Ovary (tissue), 9 donors: ENCODE measurements around the gene C6orf15. TPM values are rescaled to one million over a fixed set of nuclear protein-coding genes. Genes with fewer than 3 reads are reported as not detected.

Experiments used
- DNase-seq, 5 donors: peaks; one replicate each; pipeline ENCODE4 v3.0.0-alpha.2; 2019 to 2020
- H3K27ac ChIP-seq, 2 donors: fragments of 200-600 bp; one replicate each; pipeline versions ENCODE4 v1.5.1 to v1.8.0; 2019 to 2022
- H3K27me3 ChIP-seq: fragments of 200-600 bp; one replicate; pipeline ENCODE4 v1.8.0; 2022
- H3K36me3 ChIP-seq: fragments of 200-600 bp; sonication (generic); one replicate; pipeline ENCODE4 v1.5.1; 2019
- H3K4me1 ChIP-seq: one replicate; pipeline ENCODE4 v1.8.1; 2013; ENCODE audit warnings: mild to moderate bottlenecking, moderate library complexity; ENCODE audit not compliant: insufficient read depth
- H3K4me3 ChIP-seq: fragments of 200-600 bp; sonication (generic); one replicate; pipeline ENCODE4 v1.5.1; 2017
- H3K9me3 ChIP-seq, 2 donors: fragments of 200-600 bp in 1 of 2; sonication (generic) in 1 of 2; one replicate each; pipeline versions ENCODE4 v1.5.1 to v1.8.1; 2013 to 2019; ENCODE audit warnings: mild to moderate bottlenecking in 1 of 2, moderate library complexity in 1 of 2
- EP300 ChIP-seq: sonication (generic); formaldehyde crosslinking; IDR thresholded peaks from one replicate; pipeline ENCODE4 v1.6.1; 2017; ENCODE audit warnings: antibody characterized with exemption
- POLR2A ChIP-seq: fragments of 450-650 bp; IDR thresholded peaks from one replicate; pipeline ENCODE4 v1.6.1; 2017; ENCODE audit warnings: antibody characterized with exemption, mild to moderate bottlenecking, moderate library complexity
- WGBS, 3 donors: extraction: QIAGEN DNeasy Blood & Tissue Kit in 1 of 3; methylation state at CpG; one replicate each; pipeline versions ENCODE4 v1.1.5 to v1.1.7; 2013 to 2017; 5-methylcytosine and 5-hydroxymethylcytosine counted together
- intact Hi-C, 4 donors: fragments of 100-400 bp; cut with DNase I; formaldehyde crosslinking; loops; one replicate each; pipeline versions ENCODE4 v1.11.0 to v1.15.1; 2022 to 2023
- polyA plus RNA-seq, 2 donors: library from polyadenylated mRNA; stranded (reverse); fragments of 200-250 nt in 1 of 2; fragments of 350-450 nt in 1 of 2; fragmentation: Illumina TruSeq in 1 of 2; extraction: RNeasy Lipid Tissue Mini Kit (QIAGEN cat#74804) in 1 of 2; gene quantifications; one replicate each; pipeline ENCODE4 v1.2.3, GENCODE V29; 2013 to 2014
- total RNA-seq, 7 donors: library from RNA; depleted of rRNA in 2 of 7; stranded (reverse); fragments of >200 nt in 2 of 7; fragmentation: NEBNext Ultra II Directional in 3 of 7; extraction: Animal tissue kit (Norgen Biotek cat#: 25700) in 3 of 7; gene quantifications; one replicate each; pipeline versions ENCODE4 v1.1.0 to v1.2.4, GENCODE V29; 2016 to 2023
- TF ChIP-seq, protein P1 (sequence below), 3 donors: fragments of 450-650 bp in 2 of 3; fragments of 200-600 bp in 1 of 3; IDR thresholded peaks; one replicate each; pipeline versions ENCODE4 v1.5.1 to v1.8.0; 2016 to 2022; ENCODE audit warnings: antibody characterized with exemption in 3 of 3, mild to moderate bottlenecking in 1 of 3
- donor health status: DM: no; HTN: no; CAD: no; lungs with moderate emphysema.
- donor health status: DM: no; HTN: no; CAD: no.
- donor health status: Bipolar disorder and iron deficiency.
- donor health status: DM: yes; HTN: yes; CAD: no.
- donor health status: DM: no; HTN: no; CAD: no.
- donor health status: DM: yes; HTN: yes; CAD: no.

The C6orf15 gene
- total and polyA plus RNA-seq, 9 donors, result not detected

- Histone ChIP-seq H3K9me3 (no peaks in the 10 kb centered on the region), H3K4me1 (peaks cover 10% of the 10 kb centered on the region), H3K4me3 (no peak overlapping the region), H3K36me3 (no peaks in the 10 kb centered on the region), H3K27ac (no peak overlapping the region), H3K27me3 (no peaks in the 10 kb centered on the region)
- TF ChIP-seq POLR2A (no peak), EP300 (no peak)
- TF ChIP-seq, protein P1, sequence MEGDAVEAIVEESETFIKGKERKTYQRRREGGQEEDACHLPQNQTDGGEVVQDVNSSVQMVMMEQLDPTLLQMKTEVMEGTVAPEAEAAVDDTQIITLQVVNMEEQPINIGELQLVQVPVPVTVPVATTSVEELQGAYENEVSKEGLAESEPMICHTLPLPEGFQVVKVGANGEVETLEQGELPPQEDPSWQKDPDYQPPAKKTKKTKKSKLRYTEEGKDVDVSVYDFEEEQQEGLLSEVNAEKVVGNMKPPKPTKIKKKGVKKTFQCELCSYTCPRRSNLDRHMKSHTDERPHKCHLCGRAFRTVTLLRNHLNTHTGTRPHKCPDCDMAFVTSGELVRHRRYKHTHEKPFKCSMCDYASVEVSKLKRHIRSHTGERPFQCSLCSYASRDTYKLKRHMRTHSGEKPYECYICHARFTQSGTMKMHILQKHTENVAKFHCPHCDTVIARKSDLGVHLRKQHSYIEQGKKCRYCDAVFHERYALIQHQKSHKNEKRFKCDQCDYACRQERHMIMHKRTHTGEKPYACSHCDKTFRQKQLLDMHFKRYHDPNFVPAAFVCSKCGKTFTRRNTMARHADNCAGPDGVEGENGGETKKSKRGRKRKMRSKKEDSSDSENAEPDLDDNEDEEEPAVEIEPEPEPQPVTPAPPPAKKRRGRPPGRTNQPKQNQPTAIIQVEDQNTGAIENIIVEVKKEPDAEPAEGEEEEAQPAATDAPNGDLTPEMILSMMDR (IDR thresholded peaks at IDR 0.05), result no peak
- DNase-seq, result no peak
- intact Hi-C loops, result no loop called here
- 84 to 90% (median 87%) methylated on average over 7 of the region's 7 CpGs for WGBS, 3 donors
Measured at GRCh38 chr6:31118178-31118577, 5.8 kb upstream of the C6orf15 start.

GRCh38 chr6:31116661-31117385, 4.4 kb upstream of the C6orf15 start:
- Histone ChIP-seq H3K4me1 (peaks cover 5% of the 10 kb centered on the region), H3K27ac (no peak overlapping the region), H3K36me3 (no peaks in the 10 kb centered on the region), H3K27me3 (no peaks in the 10 kb centered on the region), H3K4me3 (no peak overlapping the region), H3K9me3 (no peaks in the 10 kb centered on the region)
- intact Hi-C loops, result no loop called here
- 43 to 48% (median 48%) methylated on average over 18 to 19 of the region's 19 CpGs for WGBS, 3 donors
- DNase-seq, result no peak
- TF ChIP-seq POLR2A, result no peak
- TF ChIP-seq, protein P1 (IDR thresholded peaks at IDR 0.05), result no peak
- TF ChIP-seq EP300, result no peak

DNA sequence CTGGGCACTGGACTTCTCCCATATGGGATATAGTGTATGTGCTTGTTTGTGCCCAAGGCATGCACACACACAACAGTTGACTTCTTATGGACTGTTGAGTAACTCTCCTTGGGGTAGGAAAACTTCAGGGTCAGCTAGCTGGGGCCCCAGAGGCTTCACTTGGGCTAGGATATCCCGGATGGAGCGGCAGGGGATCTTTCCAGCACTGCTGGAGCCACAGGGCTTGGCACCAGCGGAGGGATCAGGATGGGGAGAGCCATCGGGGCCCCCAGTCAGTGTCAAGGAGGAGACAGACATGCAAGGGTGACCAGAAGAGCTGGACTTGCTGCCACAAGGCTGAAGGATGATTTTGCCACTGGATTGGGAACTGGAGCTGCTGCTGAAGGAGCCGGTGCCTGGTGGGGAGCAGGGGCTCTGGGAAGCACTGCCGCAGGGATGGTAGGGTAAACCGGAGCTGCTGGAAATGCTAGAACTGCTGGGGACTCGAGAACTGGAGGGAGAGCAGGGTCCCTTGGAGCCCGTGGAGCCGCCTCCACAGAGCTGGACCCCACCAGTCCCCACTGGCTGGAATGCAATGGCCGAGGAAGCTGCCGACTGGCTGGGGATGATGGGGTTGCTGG, 3.7 kb upstream of the C6orf15 start:
- TF ChIP-seq EP300, result no peak
- TF ChIP-seq POLR2A, result no peak
- TF ChIP-seq, protein P1 (IDR thresholded peaks at IDR 0.05), result no peak
- no peak overlapping the region for H3K27ac ChIP-seq
- 93% methylated on average over 12 of the region's 12 CpGs for WGBS, 3 donors

DNA sequence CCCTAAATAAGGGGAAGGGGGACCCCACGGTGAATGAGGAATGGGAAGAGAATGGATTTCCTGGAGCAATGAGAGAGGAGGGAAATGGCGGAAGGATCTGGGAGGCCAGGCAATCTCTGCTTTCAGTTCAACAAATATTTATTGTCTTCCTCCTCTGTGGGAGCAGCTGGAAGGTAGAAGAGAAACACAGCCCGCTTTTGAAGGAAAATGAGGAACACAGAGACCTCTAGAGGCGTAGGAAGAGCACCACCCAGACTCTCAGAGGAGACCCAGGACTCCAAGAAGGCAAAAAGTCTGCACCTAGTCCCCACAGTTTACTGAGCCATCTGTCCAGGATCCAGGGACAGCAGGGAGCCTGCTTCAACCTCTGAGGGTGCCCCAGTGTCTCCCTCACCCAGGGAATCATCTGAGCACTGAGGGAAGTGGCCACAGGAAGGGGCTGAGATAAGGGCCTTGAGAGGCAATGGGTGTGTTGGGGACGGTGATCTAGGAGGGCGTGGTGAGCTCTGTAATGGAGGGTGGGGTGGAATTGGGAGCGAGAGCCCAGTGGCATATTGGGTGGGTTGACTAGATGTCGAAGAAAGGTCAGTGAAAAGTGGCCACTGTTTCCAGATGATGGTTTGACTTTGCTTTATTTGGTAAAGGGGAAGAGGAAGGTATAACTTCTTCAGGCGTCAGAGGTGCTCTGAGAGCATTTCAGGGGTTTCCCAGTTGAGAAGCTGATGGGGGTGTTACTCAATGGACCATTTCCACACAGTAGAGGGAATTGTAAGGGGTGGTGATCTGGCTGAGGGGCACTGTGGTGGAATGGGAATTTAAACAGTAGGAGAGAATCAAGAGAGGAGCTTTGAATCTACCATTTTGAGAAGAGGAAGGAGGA, 2.8 kb upstream of the C6orf15 start:
- Histone ChIP-seq H3K4me3 (peak overlapping the region; percentile 24), H3K36me3 (no peaks in the 10 kb centered on the region), H3K4me1 (peaks cover 5% of the 10 kb centered on the region), H3K9me3 (no peaks in the 10 kb centered on the region), H3K27me3 (no peaks in the 10 kb centered on the region), H3K27ac (peak overlapping the region in 1 of 2 donors; percentile 0)
- TF ChIP-seq EP300 (no peak), POLR2A (no peak)
- TF ChIP-seq, protein P1 (IDR thresholded peaks at IDR 0.05), result no peak
- 64 to 69% (median 69%) methylated on average over 9 of the region's 9 CpGs for WGBS, 3 donors
- DNase-seq, result no peak
- intact Hi-C loops, result no loop called here

More for the DNA sequence above, 3.7 kb upstream of the C6orf15 start:
- H3K27me3 ChIP-seq, result no peaks in the 10 kb centered on the region
- peaks cover 5% of the 10 kb centered on the region for H3K4me1 ChIP-seq
- intact Hi-C loops, result no loop called here
- H3K4me3 ChIP-seq, result no peak overlapping the region
- DNase-seq, result no peak
- H3K36me3 ChIP-seq, result no peaks in the 10 kb centered on the region
- no peaks in the 10 kb centered on the region for H3K9me3 ChIP-seq
